HG02798 (cell line): Measurements from ENCODE around the gene DNMT3B.

Experiments
- ATAC-seq: cut with Tn5 transposase; IDR thresholded peaks from one replicate; pipeline ENCODE4 v1.9.1; 2021; ENCODE audit warnings: mild to moderate bottlenecking; ENCODE audit not compliant: unreplicated experiment, poor library complexity

Gene DNMT3B

GRCh38 chr20:32848846-32849245 lies 86.7 kb downstream of the DNMT3B start:
- ATAC-seq = no peak

GRCh38 chr20:32849577-32849976 lies 87.4 kb downstream of the DNMT3B start:
- no peak for ATAC-seq

- ATAC-seq = no peak
Measured at GRCh38 chr20:32855387-32855786, 93.2 kb downstream of the DNMT3B start.

- ATAC-seq = no peak
Measured at GRCh38 chr20:32858189-32858588, 96.0 kb downstream of the DNMT3B start.
